DOHH2 (cell line): ENCODE measurements around the gene PRPS2.

ENCODE experiments used
- CTCF ChIP-seq: fragments of 200-600 bp; sonication (generic); IDR thresholded peaks from one replicate; pipeline ENCODE4 v1.5.1; 2014; ENCODE audit warnings: antibody characterized with exemption, mild to moderate bottlenecking, low read depth, low read length; ENCODE audit not compliant: poor library complexity, severe bottlenecking
- EZH2phosphoT487 ChIP-seq: fragments of 200-600 bp; sonication (generic); IDR thresholded peaks from 2 replicates; pipeline ENCODE4 v1.6.1; 2017; ENCODE audit warnings: borderline replicate concordance, mild to moderate bottlenecking, antibody characterized with exemption, low read length, moderate library complexity, mixed read lengths

- TF ChIP-seq CTCF: no peak
- TF ChIP-seq EZH2phosphoT487: no peak
Observed at GRCh38 chrX:12792711-12793110, 1.5 kb downstream of the PRPS2 start.
